Activated CD4-positive, alpha-beta memory T cell treated with anti-CD3 and anti-CD28 coated beads for 36 hours (primary cell): ENCODE data around the gene PTCH1. TPM values are rescaled to one million over a fixed set of nuclear protein-coding genes. Genes with fewer than 3 reads are reported as not detected.

Experiments
- CTCF ChIA-PET: fragments of 350-600 bp; sonication (Branson Sonifier 250); formaldehyde crosslinking; loops from one replicate; lab custom pipeline; 2021; ENCODE audit warnings: antibody characterized with exemption, inconsistent platforms; lab: Charles Lee
- POLR2A ChIA-PET: fragments of 350-600 bp; sonication (Branson Sonifier 250); formaldehyde crosslinking; loops from one replicate; lab custom pipeline; 2021; ENCODE audit warnings: antibody characterized with exemption; lab: Charles Lee
- DNase-seq: peaks from one replicate; pipeline ENCODE4 v3.0.0-alpha.2; 2020
- H3K27ac Mint-ChIP-seq: one replicate; pipeline ENCODE4 v1.8.0; 2021; ENCODE audit warnings: mixed read lengths
- H3K27me3 Mint-ChIP-seq: one replicate; pipeline ENCODE4 v1.8.0; 2021; ENCODE audit warnings: mixed read lengths
- H3K36me3 Mint-ChIP-seq: one replicate; pipeline ENCODE4 v1.8.0; 2021; ENCODE audit warnings: mixed read lengths
- H3K4me1 Mint-ChIP-seq: one replicate; pipeline ENCODE4 v1.8.0; 2021; ENCODE audit warnings: low read depth, mixed read lengths
- H3K4me3 Mint-ChIP-seq: one replicate; pipeline ENCODE4 v1.8.0; 2021; ENCODE audit warnings: mild to moderate bottlenecking, mixed read lengths
- H3K9me3 Mint-ChIP-seq: one replicate; pipeline ENCODE4 v1.8.0; 2021; ENCODE audit warnings: mixed read lengths
- intact Hi-C: fragments of 100-400 bp; cut with micrococcal nuclease; formaldehyde crosslinking; loops from one replicate; pipeline ENCODE4 v1.15.1; 2023
- total RNA-seq, 2 experiments: library from RNA; stranded (reverse); gene quantifications; one replicate each; pipeline ENCODE4 v1.2.3, GENCODE V29; 2021

The PTCH1 gene
- total RNA-seq, 2 experiments from 2014 or later: 3.9 to 6.3 TPM

DNA sequence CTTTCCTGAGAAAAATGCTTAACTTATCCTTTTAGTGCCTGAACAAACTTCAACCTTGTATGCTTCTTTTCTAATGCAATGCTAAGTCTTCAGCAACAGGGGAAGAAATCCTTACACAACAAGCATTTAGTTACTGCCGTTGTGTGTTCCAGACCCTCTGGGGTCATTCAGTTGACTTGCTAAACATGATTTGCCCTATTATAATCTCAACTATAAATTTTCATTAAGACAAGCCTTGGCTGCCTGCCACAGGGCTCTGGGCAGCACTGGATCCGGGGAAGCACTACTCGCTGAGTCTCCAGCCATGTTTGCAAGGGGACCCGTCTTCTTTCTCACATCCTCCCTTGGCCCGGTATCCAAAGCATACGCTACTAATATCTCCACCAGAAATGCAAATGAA, 58.1 kb downstream of the PTCH1 start:
- ChIA-PET CTCF (no interaction called here), POLR2A (no interaction called here)
- Mint-ChIP-seq H3K27ac (no peak overlapping the region), H3K4me1 (peaks cover 17% of the 10 kb centered on the region), H3K27me3 (no peaks in the 10 kb centered on the region), H3K9me3 (no peaks in the 10 kb centered on the region), H3K36me3 (peaks cover 9% of the 10 kb centered on the region), H3K4me3 (no peak overlapping the region)
- DNase-seq: no peak
- intact Hi-C loops: no loop called here

DNA sequence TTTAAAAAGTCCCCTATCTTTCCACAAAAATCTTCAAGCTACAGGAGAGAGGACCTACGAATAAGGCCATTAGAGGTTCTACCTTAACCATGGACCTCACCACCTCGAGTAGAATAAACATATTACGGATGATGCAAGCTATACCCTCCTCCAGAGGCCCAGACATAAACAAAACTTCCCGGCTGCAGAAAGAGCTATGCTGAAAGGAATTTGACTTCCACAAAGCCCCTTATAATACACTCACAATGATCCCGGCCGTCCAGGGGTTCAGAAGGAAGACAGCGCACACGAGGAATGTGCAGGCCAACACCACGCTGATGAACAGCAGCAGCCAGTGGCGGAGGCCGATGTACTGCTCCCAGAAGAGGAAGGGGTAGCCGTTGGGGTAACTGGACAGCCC, 59.0 kb downstream of the PTCH1 start:
- Mint-ChIP-seq H3K27me3 (peaks cover 2% of the 10 kb centered on the region), H3K9me3 (no peaks in the 10 kb centered on the region), H3K4me1 (peaks cover 10% of the 10 kb centered on the region), H3K36me3 (peaks cover 9% of the 10 kb centered on the region), H3K4me3 (no peak overlapping the region), H3K27ac (no peak overlapping the region)
- DNase-seq: no peak
- ChIA-PET CTCF (no interaction called here), POLR2A (no interaction called here)
- intact Hi-C loops: no loop called here

- no peaks in the 10 kb centered on the region for H3K4me1 Mint-ChIP-seq
- no peaks in the 10 kb centered on the region for H3K9me3 Mint-ChIP-seq
- H3K4me3 Mint-ChIP-seq: no peak overlapping the region
- H3K27ac Mint-ChIP-seq: no peak overlapping the region
- POLR2A ChIA-PET: no interaction called here
- peaks cover 2% of the 10 kb centered on the region for H3K27me3 Mint-ChIP-seq
- CTCF ChIA-PET: no interaction called here
- intact Hi-C loops: no loop called here
- DNase-seq: no peak
- peaks cover 9% of the 10 kb centered on the region for H3K36me3 Mint-ChIP-seq
Observed at GRCh38 chr9:95455714-95456113, 61.1 kb downstream of the PTCH1 start.

DNA sequence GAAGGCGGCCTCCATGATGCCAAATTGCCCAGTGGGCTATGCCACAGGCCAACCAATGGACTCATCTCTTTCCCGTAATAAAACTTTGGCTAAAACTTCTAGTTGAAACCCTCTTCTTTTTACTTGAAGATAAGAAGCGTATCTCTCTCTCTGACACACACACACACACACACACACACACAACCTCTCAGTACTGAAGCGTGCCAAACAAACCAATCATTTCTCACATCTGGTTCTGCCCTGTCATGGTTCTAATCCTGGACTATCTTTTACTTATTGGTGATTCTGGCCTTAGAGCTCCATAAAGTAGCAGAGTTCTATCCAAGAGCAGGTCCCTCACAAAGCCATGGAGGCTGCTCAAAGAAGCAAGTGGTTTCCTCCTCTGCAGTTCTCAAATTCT, 64.6 kb downstream of the PTCH1 start:
- Mint-ChIP-seq H3K4me3 (no peak overlapping the region), H3K27ac (no peak overlapping the region), H3K36me3 (peaks cover 9% of the 10 kb centered on the region), H3K27me3 (peaks cover 2% of the 10 kb centered on the region), H3K9me3 (no peaks in the 10 kb centered on the region), H3K4me1 (no peaks in the 10 kb centered on the region)
- intact Hi-C loops: no loop called here
- no peak for DNase-seq
- POLR2A ChIA-PET: no interaction called here
- CTCF ChIA-PET: interaction anchor here (1.0 kb wide), 1 partner anchor 355 kb away, joined by 3 read pairs; no protein-coding TSS in a partner anchor

- H3K27ac Mint-ChIP-seq: no peak overlapping the region
- no peak for DNase-seq
- H3K4me3 Mint-ChIP-seq: no peak overlapping the region
- CTCF ChIA-PET: no interaction called here
- no peaks in the 10 kb centered on the region for H3K9me3 Mint-ChIP-seq
- H3K36me3 Mint-ChIP-seq: peaks cover 9% of the 10 kb centered on the region
- POLR2A ChIA-PET: no interaction called here
- H3K27me3 Mint-ChIP-seq: peaks cover 2% of the 10 kb centered on the region
- intact Hi-C loops: no loop called here
- peaks cover 4% of the 10 kb centered on the region for H3K4me1 Mint-ChIP-seq
Observed at GRCh38 chr9:95451065-95451426, 65.7 kb downstream of the PTCH1 start.

GRCh38 chr9:95450171-95451064, 66.4 kb downstream of the PTCH1 start:
- ChIA-PET CTCF (no interaction called here), POLR2A (no interaction called here)
- Mint-ChIP-seq H3K27ac (no peak overlapping the region), H3K9me3 (no peaks in the 10 kb centered on the region), H3K4me3 (no peak overlapping the region), H3K4me1 (peaks cover 4% of the 10 kb centered on the region), H3K36me3 (peaks cover 6% of the 10 kb centered on the region), H3K27me3 (peaks cover 2% of the 10 kb centered on the region)
- no peak for DNase-seq
- intact Hi-C loops: no loop called here

GRCh38 chr9:95449016-95449415, 67.8 kb downstream of the PTCH1 start:
- ChIA-PET POLR2A (no interaction called here), CTCF (no interaction called here)
- H3K27ac Mint-ChIP-seq: no peak overlapping the region
- H3K4me3 Mint-ChIP-seq: no peak overlapping the region
- peaks cover 4% of the 10 kb centered on the region for H3K4me1 Mint-ChIP-seq
- peaks cover 8% of the 10 kb centered on the region for H3K36me3 Mint-ChIP-seq
- no peaks in the 10 kb centered on the region for H3K9me3 Mint-ChIP-seq
- intact Hi-C loops: no loop called here
- H3K27me3 Mint-ChIP-seq: peaks cover 2% of the 10 kb centered on the region
- DNase-seq: no peak

GRCh38 chr9:95447660-95448420, 68.9 kb downstream of the PTCH1 start:
- peaks cover 4% of the 10 kb centered on the region for H3K4me1 Mint-ChIP-seq
- no peak for DNase-seq
- intact Hi-C loops: no loop called here
- H3K9me3 Mint-ChIP-seq: no peaks in the 10 kb centered on the region
- ChIA-PET POLR2A (no interaction called here), CTCF (no interaction called here)
- H3K27me3 Mint-ChIP-seq: no peaks in the 10 kb centered on the region
- H3K27ac Mint-ChIP-seq: no peak overlapping the region
- peaks cover 8% of the 10 kb centered on the region for H3K36me3 Mint-ChIP-seq
- H3K4me3 Mint-ChIP-seq: no peak overlapping the region

DNA sequence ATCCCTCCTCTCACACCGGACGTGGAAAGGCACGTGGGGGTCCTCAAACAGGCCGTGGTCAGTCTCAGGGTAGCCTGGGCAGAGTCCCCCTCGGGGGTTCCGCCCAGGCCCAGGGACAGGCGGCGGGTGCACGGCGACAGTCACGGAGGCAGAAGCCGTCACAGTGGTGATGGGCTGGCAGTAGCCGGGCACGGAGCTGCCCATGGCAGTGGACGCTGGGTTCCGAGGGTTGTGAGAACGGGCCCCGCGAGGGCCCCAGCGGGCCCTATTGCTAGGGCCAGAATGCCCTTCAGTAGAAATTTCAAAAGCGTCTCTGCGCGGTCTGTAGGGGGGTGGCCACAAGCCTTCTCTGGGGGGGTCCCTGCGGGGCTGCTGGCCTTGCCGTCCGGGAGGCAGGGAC, 69.8 kb downstream of the PTCH1 start:
- CTCF ChIA-PET: no interaction called here
- Mint-ChIP-seq H3K36me3 (peaks cover 8% of the 10 kb centered on the region), H3K4me3 (no peak overlapping the region), H3K27me3 (no peaks in the 10 kb centered on the region), H3K4me1 (peaks cover 4% of the 10 kb centered on the region), H3K9me3 (no peaks in the 10 kb centered on the region), H3K27ac (no peak overlapping the region)
- intact Hi-C loops: no loop called here
- no peak for DNase-seq
- POLR2A ChIA-PET: no interaction called here

DNA sequence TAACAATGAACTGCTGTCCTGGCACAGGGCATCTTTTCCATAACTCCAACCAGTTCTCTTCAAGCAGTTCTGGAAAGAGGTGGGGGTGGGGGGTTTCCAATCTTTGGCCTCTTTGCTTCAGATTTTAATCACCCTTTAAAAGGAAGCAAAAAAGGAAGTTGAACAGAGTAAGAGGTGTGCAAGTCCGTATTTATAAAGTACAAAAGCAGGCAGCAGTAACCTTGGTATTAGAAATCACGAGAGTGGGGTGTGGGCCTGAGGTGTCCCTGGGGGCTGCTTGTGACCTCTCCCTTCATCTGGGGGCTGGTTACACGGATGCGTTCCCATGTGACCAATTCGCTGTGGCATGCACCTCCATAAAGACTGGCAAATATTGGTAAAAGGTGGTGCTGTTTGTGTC, 70.5 kb downstream of the PTCH1 start:
- ChIA-PET CTCF (no interaction called here), POLR2A (no interaction called here)
- no peaks in the 10 kb centered on the region for H3K27me3 Mint-ChIP-seq
- no peak overlapping the region for H3K4me3 Mint-ChIP-seq
- peaks cover 8% of the 10 kb centered on the region for H3K36me3 Mint-ChIP-seq
- no peak overlapping the region for H3K27ac Mint-ChIP-seq
- DNase-seq: no peak
- intact Hi-C loops: no loop called here
- no peaks in the 10 kb centered on the region for H3K9me3 Mint-ChIP-seq
- peaks cover 4% of the 10 kb centered on the region for H3K4me1 Mint-ChIP-seq

GRCh38 chr9:95444160-95444559, 72.6 kb downstream of the PTCH1 start:
- no peak overlapping the region for H3K27ac Mint-ChIP-seq
- POLR2A ChIA-PET: no interaction called here
- H3K4me3 Mint-ChIP-seq: no peak overlapping the region
- H3K36me3 Mint-ChIP-seq: peaks cover 5% of the 10 kb centered on the region
- DNase-seq: no peak
- CTCF ChIA-PET: no interaction called here
- peaks cover 4% of the 10 kb centered on the region for H3K4me1 Mint-ChIP-seq
- H3K9me3 Mint-ChIP-seq: no peaks in the 10 kb centered on the region
- no peaks in the 10 kb centered on the region for H3K27me3 Mint-ChIP-seq
- intact Hi-C loops: no loop called here

- Mint-ChIP-seq H3K36me3 (peaks cover 5% of the 10 kb centered on the region), H3K27ac (no peak overlapping the region), H3K4me1 (peaks cover 4% of the 10 kb centered on the region), H3K9me3 (no peaks in the 10 kb centered on the region), H3K4me3 (no peak overlapping the region), H3K27me3 (no peaks in the 10 kb centered on the region)
- POLR2A ChIA-PET: no interaction called here
- intact Hi-C loops: no loop called here
- CTCF ChIA-PET: no interaction called here
- no peak for DNase-seq
Observed at GRCh38 chr9:95443301-95443700, 73.5 kb downstream of the PTCH1 start.
